ENCODE data around the gene MBNL1. TPM values are rescaled to one million over a fixed set of nuclear protein-coding genes. Genes with fewer than 3 reads are reported as not detected.

The MBNL1 gene
- total and polyA plus RNA-seq, 2 of the 4 experiments (the other 2 are of a cell fraction), result 127 to 664 TPM

- no CpG with 5 or more reads among the region's 2 CpGs for WGBS, 2 experiments (ENCODE audit: extremely low coverage in 2 of 2, insufficient read length in 1 of 2)
- no peak overlapping the region for H3K14ac ChIP-seq (replicated peaks; ENCODE audit: low read depth, low read length)
- H3K4me3 ChIP-seq (ENCODE audit: insufficient read depth, low read depth, low read length), result no peak overlapping the region
- no peaks in the 10 kb centered on the region for H3K36me3 ChIP-seq (ENCODE audit: control insufficient read depth, insufficient read depth, low read length)
- ChIA-PET CTCF (no interaction called here), POLR2A (ENCODE audit: unreplicated experiment) (no interaction called here)
- no peak overlapping the region for H3K18ac ChIP-seq (ENCODE audit: low read depth, low read length)
- H4K5ac ChIP-seq (ENCODE audit: low read depth, low read length), result no peak overlapping the region
- no peak overlapping the region for H3K4ac ChIP-seq (ENCODE audit: low read depth, low read length)
- H3K27ac ChIP-seq (ENCODE audit: insufficient read depth, low read length), result no peak overlapping the region
- no peak overlapping the region for H4K8ac ChIP-seq (ENCODE audit: low read depth in 2 of 2, low read length in 2 of 2)
- no peak overlapping the region for H4K91ac ChIP-seq (ENCODE audit: insufficient read depth, low read depth, low read length)
- H2BK20ac ChIP-seq (ENCODE audit: low read depth, low read length), result no peak overlapping the region
- intact Hi-C loops (cut with micrococcal nuclease), result no loop called here
- H2AFZ ChIP-seq (replicated peaks; ENCODE audit: low read length, poor library complexity), result no peak overlapping the region
- H3K4me2 ChIP-seq (ENCODE audit: low read depth, low read length), result no peak overlapping the region
- H2BK120ac ChIP-seq (ENCODE audit: low read depth, low read length), result no peak overlapping the region
- in situ Hi-C loops (cut with MboI; ENCODE audit: low sequenced_read_pairs), result no loop called here
- H2AK5ac ChIP-seq (ENCODE audit: low read depth, low read length), result no peak overlapping the region
- no peaks in the 10 kb centered on the region for H3K9me3 ChIP-seq (ENCODE audit: control insufficient read depth, insufficient read depth, low read length)
- H3K23ac ChIP-seq (ENCODE audit: low read depth, low read length), result no peak overlapping the region
- H3K4me1 ChIP-seq (ENCODE audit: control insufficient read depth, insufficient read depth, low read length), result peaks cover 7% of the 10 kb centered on the region; the same call in 1 of the 2 replicates
- no peaks in the 10 kb centered on the region for H3K27me3 ChIP-seq (ENCODE audit: control insufficient read depth, insufficient read depth, low read length)
- no TSS peak for BruUV-seq (replicated peaks)
- no peaks in the 10 kb centered on the region for H3K9me1 ChIP-seq (ENCODE audit: insufficient read depth, low read length)
- dilution Hi-C loops (cut with HindIII; ENCODE audit: low sequenced_read_pairs, unreplicated experiment), result no loop called here
- no peak overlapping the region for H2BK5ac ChIP-seq (ENCODE audit: low read depth, low read length, poor library complexity, severe bottlenecking)
- H3K9ac ChIP-seq (ENCODE audit: low read depth, low read length), result no peak overlapping the region
- TF ChIP-seq RAD21 (IDR thresholded peaks at IDR 0.05; ENCODE audit: low read length), result no peak
- no peak for TF ChIP-seq BHLHE40 (IDR thresholded peaks at IDR 0.05; ENCODE audit: low read depth, low read length)
- no peak for TF ChIP-seq SMC3 (IDR thresholded peaks at IDR 0.05; ENCODE audit: low read depth, low read length)
- TF ChIP-seq MXI1 (IDR thresholded peaks at IDR 0.05; ENCODE audit: borderline replicate concordance, low read depth, low read length), result no peak
- no peak for TF ChIP-seq MAZ (IDR thresholded peaks at IDR 0.05; ENCODE audit: borderline replicate concordance, low read depth, low read length)
- no peak for TF ChIP-seq CHD1 (IDR thresholded peaks at IDR 0.05; ENCODE audit: low read depth, low read length)
- TF ChIP-seq MAFK (IDR thresholded peaks at IDR 0.05; ENCODE audit: low read depth, low read length), result no peak
- TF ChIP-seq FOS (IDR thresholded peaks at IDR 0.05; ENCODE audit: low read depth, low read length), result no peak
- no peaks in the 10 kb centered on the region for H4K20me1 ChIP-seq (ENCODE audit: insufficient read depth, low read length)
- no peak for ATAC-seq (ENCODE audit: low read depth)
- no peak overlapping the region for H2BK15ac ChIP-seq (ENCODE audit: low read depth, low read length)
- H3K56ac ChIP-seq (ENCODE audit: extremely low read depth, insufficient read depth, low read length), result no peak overlapping the region
- no peak for DNase-seq
- no peak overlapping the region for H2AK9ac ChIP-seq (replicated peaks; ENCODE audit: low read depth, low read length, poor library complexity)
- H3K79me1 ChIP-seq (ENCODE audit: low read depth in 1 of 2, low read length in 2 of 2), result no peaks in the 10 kb centered on the region; a peak in 1 of 4 replicates
These were observed 14.7 kb upstream of the MBNL1 start for GRCh38 chr3:152254041-152254440.
